GM23338 (cell line): ENCODE results near the gene UBL4A. TPM values are rescaled to one million over a fixed set of nuclear protein-coding genes. Genes with fewer than 3 reads are reported as not detected.

ENCODE experiments used
- ATAC-seq: fragments of 200-7000 bp; cut with Tn5 transposase; 3 replicates; pipeline ENCODE4 v1.9.1; 2020
- DNase-seq: peaks from one replicate; pipeline ENCODE4 v3.0.0-alpha.2; 2015; ENCODE audit warnings: low spot score
- H2AFZ ChIP-seq: fragments of 200-600 bp; sonication (generic); 2 replicates; pipeline ENCODE4 v1.8.0; 2016; ENCODE audit warnings: antibody characterized with exemption, mild to moderate bottlenecking, moderate library complexity
- H3F3A ChIP-seq: fragments of 200-600 bp; sonication (generic); replicated peaks from 2 replicates; pipeline ENCODE4 v1.8.0; 2017; ENCODE audit warnings: antibody characterized with exemption, mixed run types, low read depth
- H3K27ac ChIP-seq: fragments of 200-600 bp; sonication (generic); 2 replicates; pipeline ENCODE4 v1.6.1; 2016; ENCODE audit warnings: low read depth
- H3K27me3 ChIP-seq: fragments of 200-600 bp; sonication (generic); 2 replicates; pipeline ENCODE4 v1.8.0; 2016; ENCODE audit warnings: mild to moderate bottlenecking, mixed run types, moderate library complexity; ENCODE audit not compliant: insufficient read depth
- H3K36me3 ChIP-seq: fragments of 200-600 bp; sonication (generic); 2 replicates; pipeline ENCODE4 v1.8.0; 2016; ENCODE audit warnings: mild to moderate bottlenecking; ENCODE audit not compliant: insufficient read depth
- H3K4me1 ChIP-seq: fragments of 200-600 bp; sonication (generic); 2 replicates; pipeline ENCODE4 v1.8.0; 2016; ENCODE audit warnings: mild to moderate bottlenecking, moderate library complexity; ENCODE audit not compliant: insufficient read depth
- H3K4me2 ChIP-seq: fragments of 200-600 bp; sonication (generic); 2 replicates; pipeline ENCODE4 v1.7.1; 2017; ENCODE audit warnings: mixed run types
- H3K4me3 ChIP-seq: fragments of 200-600 bp; sonication (generic); 2 replicates; pipeline ENCODE4 v1.6.1; 2016; ENCODE audit warnings: mixed run types
- H3K79me2 ChIP-seq: fragments of 200-600 bp; sonication (generic); replicated peaks from 2 replicates; pipeline ENCODE4 v1.8.0; 2017; ENCODE audit warnings: mild to moderate bottlenecking; ENCODE audit not compliant: insufficient read depth
- H3K9me2 ChIP-seq: fragments of 200-600 bp; sonication (generic); 2 replicates; pipeline ENCODE4 v1.8.0; 2017; ENCODE audit not compliant: insufficient read depth
- H4K20me1 ChIP-seq: fragments of 200-600 bp; sonication (generic); replicated peaks from 2 replicates; pipeline ENCODE4 v1.8.0; 2017; ENCODE audit warnings: mild to moderate bottlenecking; ENCODE audit not compliant: insufficient read depth
- H3K27ac Mint-ChIP-seq: 2 replicates; pipeline ENCODE4 v1.8.0; 2020; ENCODE audit warnings: inconsistent platforms, mild to moderate bottlenecking, moderate library complexity, mixed read lengths
- H3K27me3 Mint-ChIP-seq: 3 replicates; pipeline ENCODE4 v1.8.0; 2022; ENCODE audit warnings: low read depth, mild to moderate bottlenecking, moderate library complexity, mixed read lengths, inconsistent platforms; ENCODE audit not compliant: insufficient read depth, poor library complexity
- H3K36me3 Mint-ChIP-seq: 3 replicates; pipeline ENCODE4 v1.8.0; 2021; ENCODE audit warnings: low read depth, mild to moderate bottlenecking, inconsistent platforms, moderate library complexity, mixed read lengths
- H3K4me1 Mint-ChIP-seq: 3 replicates; pipeline ENCODE4 v1.8.0; 2020; ENCODE audit warnings: mild to moderate bottlenecking, inconsistent platforms, mixed read lengths
- H3K4me3 Mint-ChIP-seq: 3 replicates; pipeline ENCODE4 v1.8.0; 2021; ENCODE audit warnings: moderate library complexity, mild to moderate bottlenecking, inconsistent platforms, mixed read lengths
- H3K9me3 Mint-ChIP-seq: 3 replicates; pipeline ENCODE4 v1.8.0; 2020; ENCODE audit warnings: moderate library complexity, mild to moderate bottlenecking, inconsistent platforms, mixed read lengths
- CREB1 ChIP-seq: fragments of 250-450 bp; sonication (Bioruptor Pico); IDR thresholded peaks from 2 replicates; pipeline ENCODE4 v1.5.0; 2020; ENCODE audit warnings: low read depth, mild to moderate bottlenecking, moderate library complexity
- EZH2phosphoT487 ChIP-seq: fragments of 200-600 bp; sonication (generic); IDR thresholded peaks from one replicate; pipeline ENCODE4 v1.8.1; 2018; ENCODE audit warnings: antibody characterized with exemption; ENCODE audit not compliant: unreplicated experiment
- NANOG ChIP-seq: IDR thresholded peaks from 2 replicates; pipeline ENCODE4 v1.6.1; 2016; ENCODE audit warnings: antibody characterized with exemption, borderline replicate concordance
- POLR2AphosphoS5 ChIP-seq: IDR thresholded peaks from 2 replicates; pipeline ENCODE4 v1.6.1; 2016; ENCODE audit warnings: antibody characterized with exemption, low read depth
- STAT1 ChIP-seq: IDR thresholded peaks from one replicate; pipeline ENCODE4 v1.6.1; 2016; ENCODE audit warnings: antibody characterized with exemption; ENCODE audit not compliant: unreplicated experiment
- ZNF114 ChIP-seq: fragments of 250-450 bp; sonication (Bioruptor Pico); IDR thresholded peaks from 2 replicates; pipeline ENCODE4 v1.5.0; 2020; ENCODE audit warnings: mild to moderate bottlenecking, moderate library complexity
- ZNF331 ChIP-seq: fragments of 250-450 bp; sonication (Bioruptor Pico); IDR thresholded peaks from 2 replicates; pipeline ENCODE4 v1.5.0; 2020; ENCODE audit warnings: low read depth, mild to moderate bottlenecking, moderate library complexity
- polyA plus RNA-seq: library from polyadenylated mRNA; unstranded; fragments of >200 nt; fragmentation: Nextera tagmentation; extraction: Ambion mirVana; gene quantifications from 2 replicates; pipeline ENCODE4 v1.2.1, GENCODE V29; 2016
- total RNA-seq: library from RNA; depleted of rRNA; stranded (reverse); fragments of >200 nt; shearing (Covaris generic); gene quantifications from 2 replicates; pipeline ENCODE4 v1.2.3, GENCODE V29; 2014
- TF ChIP-seq, protein P1 (sequence below): fragments of 250-450 bp; sonication (Bioruptor Pico); IDR thresholded peaks from 2 replicates; pipeline ENCODE4 v1.5.0; 2020; ENCODE audit warnings: mild to moderate bottlenecking, moderate library complexity
- TF ChIP-seq, protein P2 (sequence below): IDR thresholded peaks from one replicate; pipeline ENCODE4 v1.6.1; 2018; ENCODE audit warnings: antibody characterized with exemption; ENCODE audit not compliant: unreplicated experiment

Gene UBL4A
- total and polyA plus RNA-seq, 2 experiments from 2014 or later: 15.6 to 43.7 TPM

DNA sequence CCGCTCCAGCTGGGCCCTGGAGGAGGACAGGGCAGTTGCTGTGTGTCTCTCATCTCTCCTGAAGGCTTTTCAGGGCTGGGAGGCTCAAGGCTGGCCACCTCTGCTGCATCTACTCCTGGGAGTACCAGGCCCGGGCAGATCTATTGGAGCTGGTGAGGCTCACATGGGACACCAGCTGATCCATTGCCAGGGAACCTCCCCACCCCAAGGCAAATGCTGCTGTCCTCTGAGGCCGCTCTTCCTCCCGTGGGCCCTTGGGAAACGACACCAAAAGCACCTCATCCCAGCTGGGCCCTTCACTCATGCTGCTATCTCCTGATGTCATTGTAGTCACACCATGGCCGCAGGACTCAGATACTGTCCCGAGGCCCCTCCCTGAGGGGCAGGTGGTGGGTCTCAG is 3.6 kb downstream of the UBL4A start (continued):
- TF ChIP-seq, protein P1, sequence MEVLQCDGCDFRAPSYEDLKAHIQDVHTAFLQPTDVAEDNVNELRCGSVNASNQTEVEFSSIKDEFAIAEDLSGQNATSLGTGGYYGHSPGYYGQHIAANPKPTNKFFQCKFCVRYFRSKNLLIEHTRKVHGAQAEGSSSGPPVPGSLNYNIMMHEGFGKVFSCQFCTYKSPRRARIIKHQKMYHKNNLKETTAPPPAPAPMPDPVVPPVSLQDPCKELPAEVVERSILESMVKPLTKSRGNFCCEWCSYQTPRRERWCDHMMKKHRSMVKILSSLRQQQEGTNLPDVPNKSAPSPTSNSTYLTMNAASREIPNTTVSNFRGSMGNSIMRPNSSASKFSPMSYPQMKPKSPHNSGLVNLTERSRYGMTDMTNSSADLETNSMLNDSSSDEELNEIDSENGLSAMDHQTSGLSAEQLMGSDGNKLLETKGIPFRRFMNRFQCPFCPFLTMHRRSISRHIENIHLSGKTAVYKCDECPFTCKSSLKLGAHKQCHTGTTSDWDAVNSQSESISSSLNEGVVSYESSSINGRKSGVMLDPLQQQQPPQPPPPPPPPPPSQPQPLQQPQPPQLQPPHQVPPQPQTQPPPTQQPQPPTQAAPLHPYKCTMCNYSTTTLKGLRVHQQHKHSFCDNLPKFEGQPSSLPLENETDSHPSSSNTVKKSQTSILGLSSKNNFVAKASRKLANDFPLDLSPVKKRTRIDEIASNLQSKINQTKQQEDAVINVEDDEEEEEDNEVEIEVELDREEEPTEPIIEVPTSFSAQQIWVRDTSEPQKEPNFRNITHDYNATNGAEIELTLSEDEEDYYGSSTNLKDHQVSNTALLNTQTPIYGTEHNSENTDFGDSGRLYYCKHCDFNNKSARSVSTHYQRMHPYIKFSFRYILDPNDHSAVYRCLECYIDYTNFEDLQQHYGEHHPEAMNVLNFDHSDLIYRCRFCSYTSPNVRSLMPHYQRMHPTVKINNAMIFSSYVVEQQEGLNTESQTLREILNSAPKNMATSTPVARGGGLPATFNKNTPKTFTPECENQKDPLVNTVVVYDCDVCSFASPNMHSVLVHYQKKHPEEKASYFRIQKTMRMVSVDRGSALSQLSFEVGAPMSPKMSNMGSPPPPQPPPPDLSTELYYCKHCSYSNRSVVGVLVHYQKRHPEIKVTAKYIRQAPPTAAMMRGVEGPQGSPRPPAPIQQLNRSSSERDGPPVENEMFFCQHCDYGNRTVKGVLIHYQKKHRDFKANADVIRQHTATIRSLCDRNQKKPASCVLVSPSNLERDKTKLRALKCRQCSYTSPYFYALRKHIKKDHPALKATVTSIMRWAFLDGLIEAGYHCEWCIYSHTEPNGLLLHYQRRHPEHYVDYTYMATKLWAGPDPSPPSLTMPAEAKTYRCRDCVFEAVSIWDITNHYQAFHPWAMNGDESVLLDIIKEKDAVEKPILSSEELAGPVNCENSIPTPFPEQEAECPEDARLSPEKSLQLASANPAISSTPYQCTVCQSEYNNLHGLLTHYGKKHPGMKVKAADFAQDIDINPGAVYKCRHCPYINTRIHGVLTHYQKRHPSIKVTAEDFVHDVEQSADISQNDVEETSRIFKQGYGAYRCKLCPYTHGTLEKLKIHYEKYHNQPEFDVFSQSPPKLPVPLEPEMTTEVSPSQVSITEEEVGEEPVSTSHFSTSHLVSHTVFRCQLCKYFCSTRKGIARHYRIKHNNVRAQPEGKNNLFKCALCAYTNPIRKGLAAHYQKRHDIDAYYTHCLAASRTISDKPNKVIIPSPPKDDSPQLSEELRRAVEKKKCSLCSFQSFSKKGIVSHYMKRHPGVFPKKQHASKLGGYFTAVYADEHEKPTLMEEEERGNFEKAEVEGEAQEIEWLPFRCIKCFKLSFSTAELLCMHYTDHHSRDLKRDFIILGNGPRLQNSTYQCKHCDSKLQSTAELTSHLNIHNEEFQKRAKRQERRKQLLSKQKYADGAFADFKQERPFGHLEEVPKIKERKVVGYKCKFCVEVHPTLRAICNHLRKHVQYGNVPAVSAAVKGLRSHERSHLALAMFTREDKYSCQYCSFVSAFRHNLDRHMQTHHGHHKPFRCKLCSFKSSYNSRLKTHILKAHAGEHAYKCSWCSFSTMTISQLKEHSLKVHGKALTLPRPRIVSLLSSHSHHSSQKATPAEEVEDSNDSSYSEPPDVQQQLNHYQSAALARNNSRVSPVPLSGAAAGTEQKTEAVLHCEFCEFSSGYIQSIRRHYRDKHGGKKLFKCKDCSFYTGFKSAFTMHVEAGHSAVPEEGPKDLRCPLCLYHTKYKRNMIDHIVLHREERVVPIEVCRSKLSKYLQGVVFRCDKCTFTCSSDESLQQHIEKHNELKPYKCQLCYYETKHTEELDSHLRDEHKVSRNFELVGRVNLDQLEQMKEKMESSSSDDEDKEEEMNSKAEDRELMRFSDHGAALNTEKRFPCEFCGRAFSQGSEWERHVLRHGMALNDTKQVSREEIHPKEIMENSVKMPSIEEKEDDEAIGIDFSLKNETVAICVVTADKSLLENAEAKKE (CRISPR knock-in tag): no peak
- no peak for TF ChIP-seq CREB1 (CRISPR knock-in tag)
- no peak for TF ChIP-seq STAT1
- TF ChIP-seq ZNF331: no peak
- no peak for TF ChIP-seq NANOG
- no peak for TF ChIP-seq ZNF114 (CRISPR knock-in tag)
- TF ChIP-seq POLR2AphosphoS5: no peak

DNA sequence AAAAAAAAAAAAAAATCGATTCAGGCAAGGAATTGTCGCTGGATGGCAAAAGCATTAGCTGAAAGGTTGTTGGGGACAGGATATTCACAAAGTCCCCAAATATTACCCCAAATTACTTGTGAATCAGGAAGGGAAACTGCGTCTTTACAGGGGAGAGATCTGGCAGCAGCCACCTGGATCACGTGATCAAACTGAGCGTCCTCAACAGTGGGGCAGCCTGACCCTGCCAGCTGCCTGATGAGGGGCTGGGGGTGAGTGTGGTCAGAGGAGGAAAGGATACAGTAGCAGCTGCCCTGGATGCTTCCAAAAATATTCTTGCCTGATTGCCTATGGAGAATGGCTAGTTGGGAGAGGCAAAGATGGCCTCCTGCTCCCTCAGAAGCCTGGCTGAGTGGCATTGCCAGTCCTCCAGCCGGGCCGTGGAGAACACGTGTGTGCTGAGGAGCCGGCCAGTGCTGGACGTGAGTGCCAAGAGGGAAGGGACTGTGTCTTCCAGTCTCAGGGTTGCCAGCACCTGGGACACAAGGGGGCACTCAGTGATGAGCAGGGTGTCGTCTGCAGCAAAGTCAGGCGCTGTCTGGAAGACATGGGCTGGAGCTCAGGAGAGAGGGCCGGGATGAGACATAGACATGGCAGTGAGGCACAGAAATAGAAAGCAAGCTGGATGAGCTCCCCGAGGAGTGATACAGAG is 4.4 kb downstream of the UBL4A start:
- H3K4me2 ChIP-seq: no peak overlapping the region
- DNase-seq (no peak), ATAC-seq (no peak)
- no peak overlapping the region for H3K27ac ChIP-seq
- no peaks in the 10 kb centered on the region for H3K4me1 ChIP-seq
- Mint-ChIP-seq H3K27me3 (peaks cover 7% of the 10 kb centered on the region), H3K36me3 (peaks cover 5% of the 10 kb centered on the region; the same call in 1 of the 3 replicates), H3K4me3 (no peak overlapping the region; the same call in 2 of the 3 replicates), H3K27ac (no peak overlapping the region), H3K9me3 (no peaks in the 10 kb centered on the region), H3K4me1 (peaks cover 10% of the 10 kb centered on the region; the same call in 2 of the 3 replicates)
- no peaks in the 10 kb centered on the region for H3K79me2 ChIP-seq
- no peaks in the 10 kb centered on the region for H3K9me2 ChIP-seq
- no peaks in the 10 kb centered on the region; the same call in 1 of the 2 replicates for H4K20me1 ChIP-seq
- H3K36me3 ChIP-seq: no peaks in the 10 kb centered on the region
- no peak overlapping the region for H2AFZ ChIP-seq
- no peaks in the 10 kb centered on the region for H3F3A ChIP-seq
- no peak overlapping the region for H3K4me3 ChIP-seq
- no peaks in the 10 kb centered on the region for H3K27me3 ChIP-seq
- TF ChIP-seq ZNF331 (no peak), POLR2AphosphoS5 (no peak), ZNF114 (CRISPR knock-in tag) (no peak), NANOG (no peak), CREB1 (CRISPR knock-in tag) (no peak), EZH2phosphoT487 (no peak), STAT1 (no peak)
- TF ChIP-seq, protein P2, sequence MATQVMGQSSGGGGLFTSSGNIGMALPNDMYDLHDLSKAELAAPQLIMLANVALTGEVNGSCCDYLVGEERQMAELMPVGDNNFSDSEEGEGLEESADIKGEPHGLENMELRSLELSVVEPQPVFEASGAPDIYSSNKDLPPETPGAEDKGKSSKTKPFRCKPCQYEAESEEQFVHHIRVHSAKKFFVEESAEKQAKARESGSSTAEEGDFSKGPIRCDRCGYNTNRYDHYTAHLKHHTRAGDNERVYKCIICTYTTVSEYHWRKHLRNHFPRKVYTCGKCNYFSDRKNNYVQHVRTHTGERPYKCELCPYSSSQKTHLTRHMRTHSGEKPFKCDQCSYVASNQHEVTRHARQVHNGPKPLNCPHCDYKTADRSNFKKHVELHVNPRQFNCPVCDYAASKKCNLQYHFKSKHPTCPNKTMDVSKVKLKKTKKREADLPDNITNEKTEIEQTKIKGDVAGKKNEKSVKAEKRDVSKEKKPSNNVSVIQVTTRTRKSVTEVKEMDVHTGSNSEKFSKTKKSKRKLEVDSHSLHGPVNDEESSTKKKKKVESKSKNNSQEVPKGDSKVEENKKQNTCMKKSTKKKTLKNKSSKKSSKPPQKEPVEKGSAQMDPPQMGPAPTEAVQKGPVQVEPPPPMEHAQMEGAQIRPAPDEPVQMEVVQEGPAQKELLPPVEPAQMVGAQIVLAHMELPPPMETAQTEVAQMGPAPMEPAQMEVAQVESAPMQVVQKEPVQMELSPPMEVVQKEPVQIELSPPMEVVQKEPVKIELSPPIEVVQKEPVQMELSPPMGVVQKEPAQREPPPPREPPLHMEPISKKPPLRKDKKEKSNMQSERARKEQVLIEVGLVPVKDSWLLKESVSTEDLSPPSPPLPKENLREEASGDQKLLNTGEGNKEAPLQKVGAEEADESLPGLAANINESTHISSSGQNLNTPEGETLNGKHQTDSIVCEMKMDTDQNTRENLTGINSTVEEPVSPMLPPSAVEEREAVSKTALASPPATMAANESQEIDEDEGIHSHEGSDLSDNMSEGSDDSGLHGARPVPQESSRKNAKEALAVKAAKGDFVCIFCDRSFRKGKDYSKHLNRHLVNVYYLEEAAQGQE: no peak
